PC-3 (cell line): ENCODE data around the gene PSAP. TPM values are rescaled to one million over a fixed set of nuclear protein-coding genes. Genes with fewer than 3 reads are reported as not detected.

ENCODE experiments used
- ATAC-seq: fragments of 200-7000 bp; cut with Tn5 transposase; 2 replicates; pipeline ENCODE4 v1.9.1; 2020; ENCODE audit warnings: mild to moderate bottlenecking, moderate library complexity
- BruUV-seq: library from RNA; stranded (reverse); fragments of 400-500 nt; replicated peaks from 2 replicates; lab custom pipeline; 2021; lab: Mats Ljungman, UMichigan
- CTCF ChIA-PET: fragments of 300-600 bp; sonication (Branson Sonifier 250); formaldehyde crosslinking; loops from one replicate; lab custom pipeline; 2022; ENCODE audit warnings: antibody characterized with exemption; lab: Charles Lee
- POLR2A ChIA-PET: fragments of 300-600 bp; sonication (Branson Sonifier 250); formaldehyde crosslinking; loops from one replicate; lab custom pipeline; 2022; ENCODE audit warnings: antibody characterized with exemption; ENCODE audit not compliant: unreplicated experiment; lab: Charles Lee
- DNase-seq: peaks from one replicate; pipeline ENCODE4 v3.0.0-alpha.2; 2015
- H2AFZ ChIP-seq: fragments of 300-600 bp; sonication (generic); 2 replicates; pipeline ENCODE4 v1.6.0; 2016; ENCODE audit warnings: antibody characterized with exemption, low read length
- H3F3A ChIP-seq: fragments of 300-600 bp; sonication (generic); one replicate; pipeline ENCODE4 v1.6.0; 2017; ENCODE audit warnings: antibody characterized with exemption, low read length, control low read depth, mild to moderate bottlenecking; ENCODE audit not compliant: unreplicated experiment
- H3K27ac ChIP-seq: fragments of 300-600 bp; sonication (generic); 2 replicates; pipeline ENCODE4 v1.5.1; 2016; ENCODE audit warnings: mild to moderate bottlenecking, low read length
- H3K27me3 ChIP-seq: fragments of 300-600 bp; sonication (generic); 2 replicates; pipeline ENCODE4 v1.6.1; 2016; ENCODE audit warnings: low read length, mixed read lengths
- H3K36me3 ChIP-seq: fragments of 300-600 bp; sonication (generic); 2 replicates; pipeline ENCODE4 v1.6.1; 2016; ENCODE audit warnings: low read depth, mixed run types, low read length, mixed read lengths
- H3K4me1 ChIP-seq: fragments of 300-600 bp; sonication (generic); 2 replicates; pipeline ENCODE4 v1.5.1; 2016; ENCODE audit warnings: low read length; ENCODE audit not compliant: insufficient read depth
- H3K4me2 ChIP-seq: fragments of 300-600 bp; sonication (generic); 2 replicates; pipeline ENCODE4 v1.6.0; 2016; ENCODE audit warnings: low read length
- H3K4me3 ChIP-seq: fragments of 300-600 bp; sonication (generic); 2 replicates; pipeline ENCODE4 v1.5.1; 2016; ENCODE audit warnings: mild to moderate bottlenecking, low read length, mixed read lengths
- H3K79me2 ChIP-seq: fragments of 300-600 bp; sonication (generic); 2 replicates; pipeline ENCODE4 v1.6.1; 2017; ENCODE audit warnings: low read length, mixed read lengths
- H3K9ac ChIP-seq: fragments of 300-600 bp; sonication (generic); 2 replicates; pipeline ENCODE4 v1.6.0; 2016; ENCODE audit warnings: mild to moderate bottlenecking, low read length
- H3K9me2 ChIP-seq: fragments of 300-600 bp; sonication (generic); replicated peaks from 2 replicates; pipeline ENCODE4 v1.6.1; 2016; ENCODE audit warnings: mixed run types, low read length, mixed read lengths
- H3K9me3 ChIP-seq: fragments of 300-600 bp; sonication (generic); 2 replicates; pipeline ENCODE4 v1.6.1; 2016; ENCODE audit warnings: low read length, mixed read lengths
- H4K20me1 ChIP-seq: fragments of 300-600 bp; sonication (generic); 2 replicates; pipeline ENCODE4 v1.6.1; 2016; ENCODE audit warnings: low read length, mixed read lengths
- CTCF ChIP-seq: fragments of 300-600 bp; sonication (generic); conservative IDR thresholded peaks from 2 replicates; pipeline ENCODE4 v1.5.1; 2017; ENCODE audit warnings: antibody characterized with exemption, low read depth, mild to moderate bottlenecking, low read length
- EZH2 ChIP-seq: fragments of 300-600 bp; sonication (generic); IDR thresholded peaks from one replicate; pipeline ENCODE4 v1.6.1; 2017; ENCODE audit warnings: antibody characterized with exemption, mild to moderate bottlenecking, low read length; ENCODE audit not compliant: unreplicated experiment
- EZH2phosphoT487 ChIP-seq: fragments of 300-600 bp; sonication (generic); IDR thresholded peaks from 2 replicates; pipeline ENCODE4 v1.6.1; 2018; ENCODE audit warnings: mild to moderate bottlenecking, antibody characterized with exemption, low read length, borderline replicate concordance
- intact Hi-C: fragments of 100-400 bp; cut with micrococcal nuclease; formaldehyde crosslinking; loops from 2 replicates; pipeline ENCODE4 v1.9.0; 2023
- total RNA-seq: library from RNA; depleted of rRNA; stranded (reverse); fragments of >200 nt; gene quantifications from 2 replicates; pipeline ENCODE4 v1.2.3, GENCODE V29; 2014

Gene PSAP
- total RNA-seq, 1 experiment from 2014 or later = 334 TPM

DNA sequence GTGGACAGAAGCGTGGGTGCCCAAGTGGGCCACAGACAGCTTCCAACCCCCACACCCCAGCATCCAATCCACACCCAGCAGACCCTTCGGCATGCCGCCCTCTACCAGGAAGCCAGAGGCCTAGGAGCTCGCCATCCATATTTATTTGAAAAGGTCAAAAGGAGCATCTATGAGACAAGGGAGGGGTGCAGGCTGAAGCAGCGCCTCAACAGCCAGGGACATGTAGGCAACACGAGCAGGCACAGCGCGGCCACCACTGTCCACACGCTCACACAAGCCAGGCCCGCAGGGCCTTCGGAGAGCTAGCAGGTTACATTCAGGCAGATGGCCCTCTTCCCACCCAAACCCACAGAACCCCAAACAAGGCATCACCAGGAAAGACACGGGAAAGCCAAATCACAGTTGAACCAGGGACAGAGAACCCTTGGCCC, 34.6 kb downstream of the PSAP start:
- Histone ChIP-seq H3K36me3 (peaks cover 3% of the 10 kb centered on the region; the same call in 1 of the 2 replicates), H3K4me3 (no peak overlapping the region), H3F3A (no peaks in the 10 kb centered on the region), H3K4me2 (no peak overlapping the region), H3K27me3 (no peaks in the 10 kb centered on the region), H3K9ac (no peak overlapping the region), H3K27ac (no peak overlapping the region), H3K79me2 (no peaks in the 10 kb centered on the region), H2AFZ (no peak overlapping the region), H3K4me1 (no peaks in the 10 kb centered on the region), H3K9me2 (no peaks in the 10 kb centered on the region), H3K9me3 (no peaks in the 10 kb centered on the region), H4K20me1 (no peaks in the 10 kb centered on the region)
- CTCF ChIA-PET = no interaction called here
- DNase-seq (no peak), ATAC-seq (no peak)
- no TSS peak for BruUV-seq
- intact Hi-C loops = no loop called here
- POLR2A ChIA-PET = interaction anchor here (0.7 kb wide), 1 partner anchor 80 kb away, joined by 3 read pairs; no protein-coding TSS in a partner anchor
- no peak for TF ChIP-seq EZH2
- TF ChIP-seq CTCF = no peak
- no peak for TF ChIP-seq EZH2phosphoT487

- no peak overlapping the region for H2AFZ ChIP-seq
- ATAC-seq (no peak), DNase-seq (no peak)
- H3K79me2 ChIP-seq = no peaks in the 10 kb centered on the region
- H3K4me2 ChIP-seq = no peak overlapping the region
- no peaks in the 10 kb centered on the region for H3K27me3 ChIP-seq
- no TSS peak for BruUV-seq
- H3K9me3 ChIP-seq = no peaks in the 10 kb centered on the region
- H3K4me1 ChIP-seq = no peaks in the 10 kb centered on the region
- CTCF ChIA-PET = no interaction called here
- H4K20me1 ChIP-seq = no peaks in the 10 kb centered on the region
- no peak for TF ChIP-seq EZH2phosphoT487
- TF ChIP-seq EZH2 = no peak
- no peak for TF ChIP-seq CTCF
- H3F3A ChIP-seq = no peaks in the 10 kb centered on the region
- H3K4me3 ChIP-seq = no peak overlapping the region
- H3K9me2 ChIP-seq = no peaks in the 10 kb centered on the region
- no peak overlapping the region for H3K9ac ChIP-seq
- H3K36me3 ChIP-seq = peaks cover 3% of the 10 kb centered on the region; the same call in 1 of the 2 replicates
- H3K27ac ChIP-seq = no peak overlapping the region
- POLR2A ChIA-PET = no interaction called here
- intact Hi-C loops = no loop called here
These were observed 35.4 kb downstream of the PSAP start for GRCh38 chr10:71815515-71816130.

GRCh38 chr10:71814922-71815411, 36.1 kb downstream of the PSAP start:
- Histone ChIP-seq H3K4me3 (no peak overlapping the region), H3K4me1 (no peaks in the 10 kb centered on the region), H3K36me3 (peaks cover 3% of the 10 kb centered on the region; the same call in 1 of the 2 replicates), H3F3A (no peaks in the 10 kb centered on the region), H3K9me3 (no peaks in the 10 kb centered on the region), H3K27me3 (no peaks in the 10 kb centered on the region), H3K9ac (no peak overlapping the region), H4K20me1 (no peaks in the 10 kb centered on the region), H3K79me2 (no peaks in the 10 kb centered on the region), H2AFZ (no peak overlapping the region), H3K9me2 (no peaks in the 10 kb centered on the region), H3K4me2 (no peak overlapping the region), H3K27ac (no peak overlapping the region)
- no peak for TF ChIP-seq EZH2
- TF ChIP-seq CTCF = no peak
- no peak for TF ChIP-seq EZH2phosphoT487
- POLR2A ChIA-PET = no interaction called here
- CTCF ChIA-PET = no interaction called here
- intact Hi-C loops = loop anchor here (5.0 kb wide), 2 partner anchors 43 to 108 kb away; partner anchors contain the start of gene VSIR
- BruUV-seq = no TSS peak
- DNase-seq (no peak), ATAC-seq (no peak)
